Neural cell (in vitro differentiated cells): ENCODE results near the gene GAPVD1. TPM values are rescaled to one million over a fixed set of nuclear protein-coding genes. Genes with fewer than 3 reads are reported as not detected.

Experiments used
- H2AFZ ChIP-seq: fragments of 200-600, 300-800 bp; sonication (generic), shearing (Covaris generic); 2 replicates; pipeline ENCODE4 v1.6.0; 2014; ENCODE audit warnings: low read depth, mild to moderate bottlenecking, antibody characterized with exemption, low read length, moderate library complexity
- H3F3A ChIP-seq: fragments of 200-600 bp; shearing (Covaris generic); 2 replicates; pipeline ENCODE4 v1.6.1; 2016; ENCODE audit warnings: mild to moderate bottlenecking, moderate library complexity, mixed read lengths, antibody characterized with exemption, low read length; ENCODE audit not compliant: insufficient read depth, poor library complexity, severe bottlenecking
- H3K27ac ChIP-seq: fragments of 200-600, 300-800 bp; sonication (generic), shearing (Covaris generic); 2 replicates; pipeline ENCODE4 v1.5.1; 2014; ENCODE audit warnings: mild to moderate bottlenecking, low read length, moderate library complexity
- H3K27me3 ChIP-seq: fragments of 300-800, 200-600 bp; sonication (generic), shearing (Covaris generic); 2 replicates; pipeline ENCODE4 v1.6.0; 2014; ENCODE audit warnings: mild to moderate bottlenecking, low read depth, low read length, moderate library complexity; ENCODE audit not compliant: insufficient read depth
- H3K36me3 ChIP-seq: fragments of 300-800, 200-600 bp; sonication (generic), shearing (Covaris generic); 2 replicates; pipeline ENCODE4 v1.5.1; 2014; ENCODE audit warnings: mild to moderate bottlenecking, antibody characterized with exemption, low read length, moderate library complexity; ENCODE audit not compliant: insufficient read depth
- H3K4me2 ChIP-seq: fragments of 300-800, 200-600 bp; sonication (generic), shearing (Covaris generic); 2 replicates; pipeline ENCODE4 v1.6.0; 2014; ENCODE audit warnings: mild to moderate bottlenecking, low read length
- H3K4me3 ChIP-seq: fragments of 300-800, 200-600 bp; sonication (generic), shearing (Covaris generic); 2 replicates; pipeline ENCODE4 v1.5.1; 2014; ENCODE audit warnings: mild to moderate bottlenecking, low read length, moderate library complexity
- H3K79me2 ChIP-seq: fragments of 200-600 bp; shearing (Covaris generic); replicated peaks from 2 replicates; pipeline ENCODE4 v1.6.0; 2014; ENCODE audit warnings: mild to moderate bottlenecking, low read length, moderate library complexity; ENCODE audit not compliant: insufficient read depth
- H3K9ac ChIP-seq: fragments of 300-800, 200-600 bp; sonication (generic), shearing (Covaris generic); 2 replicates; pipeline ENCODE4 v1.6.1; 2016; ENCODE audit warnings: mild to moderate bottlenecking, low read length, mixed read lengths
- H3K9me2 ChIP-seq: fragments of 200-600 bp; shearing (Covaris generic); 2 replicates; pipeline ENCODE4 v1.6.1; 2016; ENCODE audit warnings: mild to moderate bottlenecking, low read length, mixed read lengths; ENCODE audit not compliant: insufficient read depth
- H3K9me3 ChIP-seq: fragments of 200-600, 300-800 bp; sonication (generic), shearing (Covaris generic); 2 replicates; pipeline ENCODE4 v1.6.1; 2016; ENCODE audit warnings: mild to moderate bottlenecking, mixed run types, low read length, moderate library complexity, mixed read lengths
- H4K20me1 ChIP-seq: fragments of 200-600 bp; shearing (Covaris generic); 2 replicates; pipeline ENCODE4 v1.6.1; 2016; ENCODE audit warnings: mild to moderate bottlenecking, mixed run types; ENCODE audit not compliant: insufficient read depth
- CTCF ChIP-seq: fragments of 450-650 bp; IDR thresholded peaks from 2 replicates; pipeline ENCODE4 v1.5.1; 2014; ENCODE audit warnings: antibody characterized with exemption, mild to moderate bottlenecking, moderate library complexity; ENCODE audit not compliant: poor library complexity, severe bottlenecking
- EP300 ChIP-seq: fragments of 450-650 bp; conservative IDR thresholded peaks from 2 replicates; pipeline ENCODE4 v1.6.1; 2014; ENCODE audit warnings: antibody characterized with exemption, mild to moderate bottlenecking, moderate library complexity; ENCODE audit not compliant: poor library complexity, severe bottlenecking
- EZH2 ChIP-seq: fragments of 200-600, 300-800 bp; shearing (Covaris generic), sonication (generic); IDR thresholded peaks from 2 replicates; pipeline ENCODE4 v1.6.1; 2014; ENCODE audit warnings: antibody characterized with exemption, low read length, borderline replicate concordance, mild to moderate bottlenecking; ENCODE audit not compliant: insufficient read depth, poor library complexity, severe bottlenecking
- MXI1 ChIP-seq: fragments of 450-650 bp; conservative IDR thresholded peaks from 2 replicates; pipeline ENCODE4 v1.6.1; 2014; ENCODE audit warnings: antibody characterized with exemption, mild to moderate bottlenecking; ENCODE audit not compliant: poor library complexity, severe bottlenecking
- POLR2AphosphoS5 ChIP-seq: IDR thresholded peaks from 2 replicates; pipeline ENCODE4 v1.6.1; 2012
- RAD21 ChIP-seq: fragments of 450-650 bp; conservative IDR thresholded peaks from 2 replicates; pipeline ENCODE4 v1.6.1; 2014; ENCODE audit warnings: antibody characterized with exemption, mild to moderate bottlenecking, moderate library complexity
- REST ChIP-seq: IDR thresholded peaks from 2 replicates; pipeline ENCODE4 v1.6.1; 2012; ENCODE audit warnings: borderline replicate concordance
- SMC3 ChIP-seq: fragments of 450-650 bp; conservative IDR thresholded peaks from 2 replicates; pipeline ENCODE4 v1.6.1; 2014; ENCODE audit warnings: antibody characterized with exemption, mild to moderate bottlenecking, moderate library complexity; ENCODE audit not compliant: poor library complexity
- TAF1 ChIP-seq: IDR thresholded peaks from 2 replicates; pipeline ENCODE4 v1.6.1; 2012; ENCODE audit warnings: low read depth
- polyA plus RNA-seq: library from polyadenylated mRNA; depleted of rRNA; stranded (reverse); fragments of >200 nt; gene quantifications from 2 replicates; pipeline ENCODE4 v1.2.3, GENCODE V29; 2014

Gene GAPVD1
- polyA plus RNA-seq, 1 donor from 2014 or later, result 49.2 TPM

- Histone ChIP-seq H3K79me2 (peaks cover 27% of the 10 kb centered on the region), H3F3A (no peaks in the 10 kb centered on the region), H3K9ac (no peak overlapping the region), H3K9me2 (no peaks in the 10 kb centered on the region), H3K9me3 (no peaks in the 10 kb centered on the region), H4K20me1 (no peaks in the 10 kb centered on the region), H3K4me2 (no peak overlapping the region), H3K27ac (no peak overlapping the region), H2AFZ (no peak overlapping the region), H3K27me3 (no peaks in the 10 kb centered on the region), H3K36me3 (no peaks in the 10 kb centered on the region), H3K4me3 (no peak overlapping the region)
- no peak for TF ChIP-seq SMC3
- TF ChIP-seq POLR2AphosphoS5, result no peak
- no peak for TF ChIP-seq EP300
- no peak for TF ChIP-seq REST
- TF ChIP-seq MXI1, result no peak
Observed at GRCh38 chr9:125269014-125269397, 7.4 kb downstream of the GAPVD1 start.

GRCh38 chr9:125271081-125271480 lies 9.5 kb downstream of the GAPVD1 start:
- H3F3A ChIP-seq, result no peaks in the 10 kb centered on the region
- H3K27me3 ChIP-seq, result no peaks in the 10 kb centered on the region
- no peak overlapping the region for H3K4me2 ChIP-seq
- H3K9me3 ChIP-seq, result no peaks in the 10 kb centered on the region
- H3K9me2 ChIP-seq, result no peaks in the 10 kb centered on the region
- no peak overlapping the region for H3K9ac ChIP-seq
- H3K4me3 ChIP-seq, result no peak overlapping the region
- H2AFZ ChIP-seq, result no peak overlapping the region
- no peak overlapping the region for H3K27ac ChIP-seq
- no peak for TF ChIP-seq TAF1
- no peaks in the 10 kb centered on the region for H3K36me3 ChIP-seq
- H3K79me2 ChIP-seq, result peaks cover 24% of the 10 kb centered on the region
- H4K20me1 ChIP-seq, result no peaks in the 10 kb centered on the region

- H3K4me3 ChIP-seq, result no peak overlapping the region
- H3K36me3 ChIP-seq, result no peaks in the 10 kb centered on the region
- TF ChIP-seq EZH2 (no peak), CTCF (no peak), REST (no peak), MXI1 (no peak), SMC3 (no peak), RAD21 (no peak), EP300 (no peak), POLR2AphosphoS5 (no peak), TAF1 (no peak)
- H3K27ac ChIP-seq, result no peak overlapping the region
- H3K9me3 ChIP-seq, result no peaks in the 10 kb centered on the region
- no peak overlapping the region for H2AFZ ChIP-seq
- no peak overlapping the region for H3K4me2 ChIP-seq
- H3K9me2 ChIP-seq, result no peaks in the 10 kb centered on the region
- H3K27me3 ChIP-seq, result no peaks in the 10 kb centered on the region
- no peaks in the 10 kb centered on the region for H3F3A ChIP-seq
- no peak overlapping the region for H3K9ac ChIP-seq
- no peaks in the 10 kb centered on the region for H4K20me1 ChIP-seq
- H3K79me2 ChIP-seq, result peaks cover 32% of the 10 kb centered on the region
Observed at GRCh38 chr9:125272697-125273096, 11.1 kb downstream of the GAPVD1 start.
